Neural cell (in vitro differentiated cells): Measurements from ENCODE around the gene JMJD6. TPM values are rescaled to one million over a fixed set of nuclear protein-coding genes. Genes with fewer than 3 reads are reported as not detected.

ENCODE experiments used
- H2AFZ ChIP-seq: fragments of 200-600, 300-800 bp; sonication (generic), shearing (Covaris generic); 2 replicates; pipeline ENCODE4 v1.6.0; 2014; ENCODE audit warnings: low read depth, mild to moderate bottlenecking, antibody characterized with exemption, low read length, moderate library complexity
- H3F3A ChIP-seq: fragments of 200-600 bp; shearing (Covaris generic); 2 replicates; pipeline ENCODE4 v1.6.1; 2016; ENCODE audit warnings: mild to moderate bottlenecking, moderate library complexity, mixed read lengths, antibody characterized with exemption, low read length; ENCODE audit not compliant: insufficient read depth, poor library complexity, severe bottlenecking
- H3K27ac ChIP-seq: fragments of 200-600, 300-800 bp; sonication (generic), shearing (Covaris generic); 2 replicates; pipeline ENCODE4 v1.5.1; 2014; ENCODE audit warnings: mild to moderate bottlenecking, low read length, moderate library complexity
- H3K27me3 ChIP-seq: fragments of 300-800, 200-600 bp; sonication (generic), shearing (Covaris generic); 2 replicates; pipeline ENCODE4 v1.6.0; 2014; ENCODE audit warnings: mild to moderate bottlenecking, low read depth, low read length, moderate library complexity; ENCODE audit not compliant: insufficient read depth
- H3K36me3 ChIP-seq: fragments of 300-800, 200-600 bp; sonication (generic), shearing (Covaris generic); 2 replicates; pipeline ENCODE4 v1.5.1; 2014; ENCODE audit warnings: mild to moderate bottlenecking, antibody characterized with exemption, low read length, moderate library complexity; ENCODE audit not compliant: insufficient read depth
- H3K4me2 ChIP-seq: fragments of 300-800, 200-600 bp; sonication (generic), shearing (Covaris generic); 2 replicates; pipeline ENCODE4 v1.6.0; 2014; ENCODE audit warnings: mild to moderate bottlenecking, low read length
- H3K4me3 ChIP-seq: fragments of 300-800, 200-600 bp; sonication (generic), shearing (Covaris generic); 2 replicates; pipeline ENCODE4 v1.5.1; 2014; ENCODE audit warnings: mild to moderate bottlenecking, low read length, moderate library complexity
- H3K79me2 ChIP-seq: fragments of 200-600 bp; shearing (Covaris generic); replicated peaks from 2 replicates; pipeline ENCODE4 v1.6.0; 2014; ENCODE audit warnings: mild to moderate bottlenecking, low read length, moderate library complexity; ENCODE audit not compliant: insufficient read depth
- H3K9ac ChIP-seq: fragments of 300-800, 200-600 bp; sonication (generic), shearing (Covaris generic); 2 replicates; pipeline ENCODE4 v1.6.1; 2016; ENCODE audit warnings: mild to moderate bottlenecking, low read length, mixed read lengths
- H3K9me2 ChIP-seq: fragments of 200-600 bp; shearing (Covaris generic); 2 replicates; pipeline ENCODE4 v1.6.1; 2016; ENCODE audit warnings: mild to moderate bottlenecking, low read length, mixed read lengths; ENCODE audit not compliant: insufficient read depth
- H3K9me3 ChIP-seq: fragments of 200-600, 300-800 bp; sonication (generic), shearing (Covaris generic); 2 replicates; pipeline ENCODE4 v1.6.1; 2016; ENCODE audit warnings: mild to moderate bottlenecking, mixed run types, low read length, moderate library complexity, mixed read lengths
- H4K20me1 ChIP-seq: fragments of 200-600 bp; shearing (Covaris generic); 2 replicates; pipeline ENCODE4 v1.6.1; 2016; ENCODE audit warnings: mild to moderate bottlenecking, mixed run types; ENCODE audit not compliant: insufficient read depth
- CTCF ChIP-seq: fragments of 450-650 bp; IDR thresholded peaks from 2 replicates; pipeline ENCODE4 v1.5.1; 2014; ENCODE audit warnings: antibody characterized with exemption, mild to moderate bottlenecking, moderate library complexity; ENCODE audit not compliant: poor library complexity, severe bottlenecking
- EP300 ChIP-seq: fragments of 450-650 bp; conservative IDR thresholded peaks from 2 replicates; pipeline ENCODE4 v1.6.1; 2014; ENCODE audit warnings: antibody characterized with exemption, mild to moderate bottlenecking, moderate library complexity; ENCODE audit not compliant: poor library complexity, severe bottlenecking
- EZH2 ChIP-seq: fragments of 200-600, 300-800 bp; shearing (Covaris generic), sonication (generic); IDR thresholded peaks from 2 replicates; pipeline ENCODE4 v1.6.1; 2014; ENCODE audit warnings: antibody characterized with exemption, low read length, borderline replicate concordance, mild to moderate bottlenecking; ENCODE audit not compliant: insufficient read depth, poor library complexity, severe bottlenecking
- MXI1 ChIP-seq: fragments of 450-650 bp; conservative IDR thresholded peaks from 2 replicates; pipeline ENCODE4 v1.6.1; 2014; ENCODE audit warnings: antibody characterized with exemption, mild to moderate bottlenecking; ENCODE audit not compliant: poor library complexity, severe bottlenecking
- POLR2AphosphoS5 ChIP-seq: IDR thresholded peaks from 2 replicates; pipeline ENCODE4 v1.6.1; 2012
- RAD21 ChIP-seq: fragments of 450-650 bp; conservative IDR thresholded peaks from 2 replicates; pipeline ENCODE4 v1.6.1; 2014; ENCODE audit warnings: antibody characterized with exemption, mild to moderate bottlenecking, moderate library complexity
- REST ChIP-seq: IDR thresholded peaks from 2 replicates; pipeline ENCODE4 v1.6.1; 2012; ENCODE audit warnings: borderline replicate concordance
- SMC3 ChIP-seq: fragments of 450-650 bp; conservative IDR thresholded peaks from 2 replicates; pipeline ENCODE4 v1.6.1; 2014; ENCODE audit warnings: antibody characterized with exemption, mild to moderate bottlenecking, moderate library complexity; ENCODE audit not compliant: poor library complexity
- TAF1 ChIP-seq: IDR thresholded peaks from 2 replicates; pipeline ENCODE4 v1.6.1; 2012; ENCODE audit warnings: low read depth
- polyA plus RNA-seq: library from polyadenylated mRNA; depleted of rRNA; stranded (reverse); fragments of >200 nt; gene quantifications from 2 replicates; pipeline ENCODE4 v1.2.3, GENCODE V29; 2014

The JMJD6 gene
- polyA plus RNA-seq, 1 donor from 2014 or later = 21.7 TPM

- no peaks in the 10 kb centered on the region for H3F3A ChIP-seq
These were observed 41.0 kb downstream of the JMJD6 start for GRCh38 chr17:76685366-76685765.

GRCh38 chr17:76684756-76685155 lies 41.6 kb downstream of the JMJD6 start:
- no peaks in the 10 kb centered on the region for H3K9me2 ChIP-seq
- H3K9me3 ChIP-seq = no peaks in the 10 kb centered on the region
- H3K9ac ChIP-seq = no peak overlapping the region
- H3K27ac ChIP-seq = no peak overlapping the region
- no peak overlapping the region for H3K4me3 ChIP-seq
- no peak overlapping the region for H3K4me2 ChIP-seq
- no peaks in the 10 kb centered on the region for H3F3A ChIP-seq
- H2AFZ ChIP-seq = no peak overlapping the region
- H3K27me3 ChIP-seq = no peaks in the 10 kb centered on the region
- H3K79me2 ChIP-seq = no peaks in the 10 kb centered on the region
- H4K20me1 ChIP-seq = no peaks in the 10 kb centered on the region
- no peaks in the 10 kb centered on the region for H3K36me3 ChIP-seq
- TF ChIP-seq POLR2AphosphoS5 (no peak), SMC3 (no peak), EZH2 (no peak), TAF1 (no peak), REST (no peak), RAD21 (no peak), MXI1 (no peak)

More at GRCh38 chr17:76685366-76685765, 41.0 kb downstream of the JMJD6 start:
- Histone ChIP-seq H3K79me2 (no peaks in the 10 kb centered on the region), H4K20me1 (no peaks in the 10 kb centered on the region), H3K9ac (no peak overlapping the region), H3K4me3 (no peak overlapping the region), H3K4me2 (no peak overlapping the region), H3K27ac (no peak overlapping the region), H3K27me3 (no peaks in the 10 kb centered on the region), H2AFZ (no peak overlapping the region), H3K36me3 (no peaks in the 10 kb centered on the region), H3K9me3 (no peaks in the 10 kb centered on the region), H3K9me2 (no peaks in the 10 kb centered on the region)
- TF ChIP-seq EZH2 (no peak), SMC3 (no peak), POLR2AphosphoS5 (no peak), MXI1 (no peak), CTCF (no peak), TAF1 (no peak), RAD21 (no peak), EP300 (no peak), REST (no peak)
